ENCODE measurements around the gene CBX2.
"Not testable (repeated sequence)": the region's sequence is repeated elsewhere in the genome, so short reads cannot be mapped to it uniquely, and the experiment has no call there.

- TF ChIP-seq CTCF (IDR thresholded peaks at IDR 0.05; ENCODE audit: insufficient read depth, low read length, poor library complexity, severe bottlenecking); EZH2phosphoT487 (conservative IDR thresholded peaks at IDR 0.05; ENCODE audit: low read length): not testable (repeated sequence)
Measured at GRCh38 chr17:79772726-79773125, 5.2 kb upstream of the CBX2 start.

All from SU-DHL-6 (cell line).